Liver (tissue), 9 donors: ENCODE data around the gene OMP. TPM values are rescaled to one million over a fixed set of nuclear protein-coding genes. Genes with fewer than 3 reads are reported as not detected.

Source experiments
- DNase-seq: peaks from one replicate; pipeline ENCODE4 v3.0.0-alpha.2; 2017; ENCODE audit warnings: low spot score
- H3K27ac ChIP-seq, 2 donors: one replicate each; pipeline ENCODE4 v1.7.0; 2013; ENCODE audit warnings: inconsistent platforms in 2 of 2, low read length in 2 of 2, control low read depth in 1 of 2, low read depth in 1 of 2, mild to moderate bottlenecking in 1 of 2
- H3K27me3 ChIP-seq, 4 donors: one replicate each; pipeline versions ENCODE4 v1.6.1 to v1.7.0; 2013; ENCODE audit warnings: low read length in 3 of 4, inconsistent platforms in 1 of 4, mild to moderate bottlenecking in 1 of 4, moderate library complexity in 1 of 4; ENCODE audit not compliant: control insufficient read depth in 4 of 4, insufficient read depth in 4 of 4
- H3K36me3 ChIP-seq, 4 donors: one replicate each; pipeline versions ENCODE4 v1.6.1 to v1.7.0; 2013; ENCODE audit warnings: low read length in 3 of 4, mild to moderate bottlenecking in 3 of 4, low read depth in 1 of 4, moderate library complexity in 1 of 4; ENCODE audit not compliant: control insufficient read depth in 4 of 4, insufficient read depth in 3 of 4
- H3K4me1 ChIP-seq, 4 donors: one replicate each; pipeline versions ENCODE4 v1.6.1 to v1.7.0; 2013; ENCODE audit warnings: low read length in 3 of 4, mild to moderate bottlenecking in 3 of 4, moderate library complexity in 1 of 4; ENCODE audit not compliant: control insufficient read depth in 4 of 4, insufficient read depth in 4 of 4
- H3K4me3 ChIP-seq, 3 donors: one replicate each; pipeline versions ENCODE4 v1.6.1 to v1.7.0; 2013; ENCODE audit warnings: low read length in 3 of 3, control low read depth in 1 of 3, low read depth in 1 of 3, mild to moderate bottlenecking in 1 of 3
- H3K9ac ChIP-seq, 2 donors: one replicate each; pipeline ENCODE4 v1.7.0; 2013; ENCODE audit warnings: low read length in 2 of 2, mild to moderate bottlenecking in 2 of 2, moderate library complexity in 2 of 2, control low read depth in 1 of 2, low read depth in 1 of 2
- H3K9me3 ChIP-seq, 4 donors: one replicate each; pipeline versions ENCODE4 v1.6.1 to v1.7.0; 2013; ENCODE audit warnings: low read length in 3 of 4; ENCODE audit not compliant: control insufficient read depth in 4 of 4
- EGR1 ChIP-seq, 2 donors: IDR thresholded peaks; 2 replicates each; pipeline ENCODE4 v1.6.1; 2016 to 2018; ENCODE audit warnings: antibody characterized with exemption in 2 of 2, low read depth in 2 of 2
- FOXA1 ChIP-seq: IDR thresholded peaks from 2 replicates; pipeline ENCODE4 v1.6.1; 2016; ENCODE audit warnings: antibody characterized with exemption
- FOXA2 ChIP-seq: IDR thresholded peaks from 2 replicates; pipeline ENCODE4 v1.6.1; 2016; ENCODE audit warnings: antibody characterized with exemption
- GABPA ChIP-seq, 2 donors: IDR thresholded peaks in 1 of 2; conservative IDR thresholded peaks in 1 of 2; 2 replicates each; pipeline ENCODE4 v1.6.1; 2016; ENCODE audit warnings: antibody characterized with exemption in 2 of 2, mild to moderate bottlenecking in 1 of 2, moderate library complexity in 1 of 2
- HNF4A ChIP-seq, 2 donors: conservative IDR thresholded peaks; 2 replicates each; pipeline ENCODE4 v1.6.1; 2016; ENCODE audit warnings: antibody characterized with exemption in 2 of 2, mild to moderate bottlenecking in 2 of 2
- HNF4G ChIP-seq: IDR thresholded peaks from 2 replicates; pipeline ENCODE4 v1.6.1; 2016; ENCODE audit warnings: antibody characterized with exemption
- JUND ChIP-seq, 2 donors: IDR thresholded peaks; 2 replicates each; pipeline ENCODE4 v1.6.1; 2016; ENCODE audit warnings: antibody characterized with exemption in 2 of 2
- MAX ChIP-seq: IDR thresholded peaks from 2 replicates; pipeline ENCODE4 v1.6.1; 2016; ENCODE audit warnings: antibody characterized with exemption
- NR2F2 ChIP-seq: IDR thresholded peaks from 2 replicates; pipeline ENCODE4 v1.6.1; 2016; ENCODE audit warnings: antibody characterized with exemption
- RAD21 ChIP-seq, 2 donors: IDR thresholded peaks; 2 replicates each; pipeline ENCODE4 v1.6.1; 2016; ENCODE audit warnings: antibody characterized with exemption in 2 of 2, mild to moderate bottlenecking in 2 of 2
- REST ChIP-seq: IDR thresholded peaks from 2 replicates; pipeline ENCODE4 v1.6.1; 2016; ENCODE audit warnings: antibody characterized with exemption, mild to moderate bottlenecking
- RXRA ChIP-seq, 2 donors: IDR thresholded peaks; 2 replicates each; pipeline ENCODE4 v1.6.1; 2017 to 2018; ENCODE audit warnings: antibody characterized with exemption in 2 of 2, mild to moderate bottlenecking in 1 of 2
- SP1 ChIP-seq: IDR thresholded peaks from 2 replicates; pipeline ENCODE4 v1.6.1; 2018; ENCODE audit warnings: antibody characterized with exemption, mild to moderate bottlenecking
- TAF1 ChIP-seq: conservative IDR thresholded peaks from 2 replicates; pipeline ENCODE4 v1.6.1; 2016; ENCODE audit warnings: antibody characterized with exemption, mild to moderate bottlenecking
- YY1 ChIP-seq: IDR thresholded peaks from 2 replicates; pipeline ENCODE4 v1.6.1; 2016; ENCODE audit warnings: antibody characterized with exemption, mild to moderate bottlenecking
- WGBS: extraction: QIAGEN DNeasy Blood & Tissue Kit; methylation state at CpG from one replicate; pipeline ENCODE4 v1.1.7; 2013; 5-methylcytosine and 5-hydroxymethylcytosine counted together
- polyA plus RNA-seq, 2 donors: library from polyadenylated mRNA; stranded (reverse) in 1 of 2; unstranded in 1 of 2; fragments of 200-250 nt in 1 of 2; fragments of >200 nt in 1 of 2; fragmentation: Nextera tagmentation in 1 of 2; extraction: Ambion mirVana in 1 of 2; gene quantifications; one replicate each; pipeline versions ENCODE4 v1.2.1 to v1.2.3, GENCODE V29; 2013 to 2015
- total RNA-seq, 2 donors: library from RNA; depleted of rRNA; stranded (reverse); fragments of >200 nt; gene quantifications; one replicate each; pipeline ENCODE4 v1.2.3, GENCODE V29; 2014
- TF ChIP-seq, protein P1 (sequence below): fragments of 150-350 bp; IDR thresholded peaks from 2 replicates; pipeline ENCODE4 v1.5.1; 2017; ENCODE audit warnings: improper control_type of control experiment, low read depth, low read length; ENCODE audit not compliant: missing input control
- TF ChIP-seq, protein P2 (sequence below): IDR thresholded peaks from 2 replicates; pipeline ENCODE4 v1.6.1; 2016; ENCODE audit warnings: antibody characterized with exemption
- TF ChIP-seq, protein P3 (sequence below): IDR thresholded peaks from 2 replicates; pipeline ENCODE4 v1.6.1; 2016; ENCODE audit warnings: antibody characterized with exemption
- donor health status: healthy.
- donor health status: healthy.
- donor health status: healthy.
- donor health status: healthy.
- donor health status: healthy.

Gene OMP
- total and polyA plus RNA-seq, 4 donors, result 0.24 to 0.75 (median 0.65) TPM; not detected in 1

DNA sequence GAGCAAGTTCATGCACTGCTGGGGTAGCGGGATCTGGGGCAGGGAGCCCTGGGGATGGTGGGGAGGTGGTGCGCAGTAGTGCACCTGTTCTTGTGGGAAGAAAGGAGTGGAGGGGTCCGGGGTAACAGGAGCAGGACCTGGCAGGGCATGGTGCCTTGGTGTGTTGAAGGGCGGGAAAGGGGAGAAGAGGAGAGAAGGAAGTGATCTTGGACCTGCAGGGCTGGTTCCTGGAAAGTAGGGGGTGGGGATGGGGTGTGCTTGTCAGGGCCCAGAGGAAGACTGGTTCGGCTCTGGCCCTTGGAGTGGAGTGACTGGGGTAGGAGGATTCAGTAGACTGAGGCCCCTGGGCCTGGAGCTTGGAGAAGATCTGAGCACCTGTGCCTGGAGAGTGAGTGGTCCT is 46.7 kb upstream of the OMP start:
- H3K27ac ChIP-seq, result no peak overlapping the region
- H3K9me3 ChIP-seq, result peaks cover 0 to 8% (median under 1%) of the 10 kb centered on the region in 4 donors
- H3K9ac ChIP-seq, result no peak overlapping the region
- no peak for DNase-seq
- H3K4me1 ChIP-seq, result peaks cover 5 to 20% (median 14%) of the 10 kb centered on the region in 4 donors
- H3K36me3 ChIP-seq, result no peaks in the 10 kb centered on the region
- WGBS, result 95% methylated on average over 5 of the region's 5 CpGs
- H3K27me3 ChIP-seq, result no peaks in the 10 kb centered on the region
- TF ChIP-seq NR2F2, result no peak
- no peak for TF ChIP-seq FOXA2
- TF ChIP-seq MAX, result no peak
- no peak for TF ChIP-seq HNF4G
- no peak for TF ChIP-seq RXRA (IDR thresholded peaks at IDR 0.05)
- TF ChIP-seq, protein P1, sequence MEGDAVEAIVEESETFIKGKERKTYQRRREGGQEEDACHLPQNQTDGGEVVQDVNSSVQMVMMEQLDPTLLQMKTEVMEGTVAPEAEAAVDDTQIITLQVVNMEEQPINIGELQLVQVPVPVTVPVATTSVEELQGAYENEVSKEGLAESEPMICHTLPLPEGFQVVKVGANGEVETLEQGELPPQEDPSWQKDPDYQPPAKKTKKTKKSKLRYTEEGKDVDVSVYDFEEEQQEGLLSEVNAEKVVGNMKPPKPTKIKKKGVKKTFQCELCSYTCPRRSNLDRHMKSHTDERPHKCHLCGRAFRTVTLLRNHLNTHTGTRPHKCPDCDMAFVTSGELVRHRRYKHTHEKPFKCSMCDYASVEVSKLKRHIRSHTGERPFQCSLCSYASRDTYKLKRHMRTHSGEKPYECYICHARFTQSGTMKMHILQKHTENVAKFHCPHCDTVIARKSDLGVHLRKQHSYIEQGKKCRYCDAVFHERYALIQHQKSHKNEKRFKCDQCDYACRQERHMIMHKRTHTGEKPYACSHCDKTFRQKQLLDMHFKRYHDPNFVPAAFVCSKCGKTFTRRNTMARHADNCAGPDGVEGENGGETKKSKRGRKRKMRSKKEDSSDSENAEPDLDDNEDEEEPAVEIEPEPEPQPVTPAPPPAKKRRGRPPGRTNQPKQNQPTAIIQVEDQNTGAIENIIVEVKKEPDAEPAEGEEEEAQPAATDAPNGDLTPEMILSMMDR, result no peak
- TF ChIP-seq EGR1 (IDR thresholded peaks at IDR 0.05; ENCODE audit: low read depth in 2 of 2), result no peak
- no peak for TF ChIP-seq YY1
- no peak for TF ChIP-seq GABPA (IDR thresholded peaks at IDR 0.05 in 1 of 2, conservative IDR thresholded peaks at IDR 0.05 in 1 of 2)
- no peak for TF ChIP-seq FOXA1
- TF ChIP-seq JUND (IDR thresholded peaks at IDR 0.05), result no peak
- TF ChIP-seq TAF1, result no peak
- TF ChIP-seq SP1, result no peak
- no peak for TF ChIP-seq HNF4A (conservative IDR thresholded peaks at IDR 0.05)
- TF ChIP-seq RAD21 (IDR thresholded peaks at IDR 0.05), result no peak
- TF ChIP-seq REST, result no peak
- TF ChIP-seq, protein P2, sequence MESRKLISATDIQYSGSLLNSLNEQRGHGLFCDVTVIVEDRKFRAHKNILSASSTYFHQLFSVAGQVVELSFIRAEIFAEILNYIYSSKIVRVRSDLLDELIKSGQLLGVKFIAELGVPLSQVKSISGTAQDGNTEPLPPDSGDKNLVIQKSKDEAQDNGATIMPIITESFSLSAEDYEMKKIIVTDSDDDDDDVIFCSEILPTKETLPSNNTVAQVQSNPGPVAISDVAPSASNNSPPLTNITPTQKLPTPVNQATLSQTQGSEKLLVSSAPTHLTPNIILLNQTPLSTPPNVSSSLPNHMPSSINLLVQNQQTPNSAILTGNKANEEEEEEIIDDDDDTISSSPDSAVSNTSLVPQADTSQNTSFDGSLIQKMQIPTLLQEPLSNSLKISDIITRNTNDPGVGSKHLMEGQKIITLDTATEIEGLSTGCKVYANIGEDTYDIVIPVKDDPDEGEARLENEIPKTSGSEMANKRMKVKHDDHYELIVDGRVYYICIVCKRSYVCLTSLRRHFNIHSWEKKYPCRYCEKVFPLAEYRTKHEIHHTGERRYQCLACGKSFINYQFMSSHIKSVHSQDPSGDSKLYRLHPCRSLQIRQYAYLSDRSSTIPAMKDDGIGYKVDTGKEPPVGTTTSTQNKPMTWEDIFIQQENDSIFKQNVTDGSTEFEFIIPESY, result no peak
- TF ChIP-seq, protein P3, sequence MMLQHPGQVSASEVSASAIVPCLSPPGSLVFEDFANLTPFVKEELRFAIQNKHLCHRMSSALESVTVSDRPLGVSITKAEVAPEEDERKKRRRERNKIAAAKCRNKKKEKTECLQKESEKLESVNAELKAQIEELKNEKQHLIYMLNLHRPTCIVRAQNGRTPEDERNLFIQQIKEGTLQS, result no peak
- no peak overlapping the region for H3K4me3 ChIP-seq
